NCI-H2227 (cell line): ENCODE data around the gene ANK2.

ENCODE experiments used
- DNase-seq: peaks from one replicate; lab custom pipeline; 2025; ENCODE audit not compliant: unreplicated experiment; lab: John Stamatoyannopoulos, UW

The ANK2 gene

GRCh38 chr4:113433116-113433515 is 383.7 kb downstream of the ANK2 start:
- DNase-seq, result no peak
